Right lobe of liver (tissue), 4 donors: ENCODE measurements around the gene PIM3.

Source experiments
- CTCF ChIP-seq, 4 donors: fragments of 200-600 bp in 3 of 4; fragments of 450-650 bp in 1 of 4; IDR thresholded peaks; one replicate each; pipeline versions ENCODE4 v1.5.1 to v1.8.0; 2016 to 2022; ENCODE audit warnings: antibody characterized with exemption in 4 of 4, mild to moderate bottlenecking in 2 of 4
- POLR2A ChIP-seq: fragments of 450-650 bp; IDR thresholded peaks from one replicate; pipeline ENCODE4 v1.6.1; 2017; ENCODE audit warnings: antibody characterized with exemption, mild to moderate bottlenecking
- donor health status: DM: no; HTN: no; CAD: no.
- donor health status: DM: no; HTN: no; CAD: no.
- donor health status: DM: no; HTN: yes; CAD: no.

GRCh38 chr22:49922926-49923325 is 37.6 kb upstream of the PIM3 start:
- TF ChIP-seq CTCF (IDR thresholded peaks at IDR 0.05) (no peak), POLR2A (no peak)
